Testis (tissue), 2 donors: ENCODE results near the gene ADAM17.

Experiments used
- CTCF ChIP-seq, 3 experiments: fragments of 450-650 bp in 2 of 3; fragments of 200-600 bp in 1 of 3; sonication (generic) in 1 of 3; IDR thresholded peaks; one replicate each; pipeline ENCODE4 v1.5.1; 2016 to 2019; ENCODE audit warnings: antibody characterized with exemption in 3 of 3, mild to moderate bottlenecking in 2 of 3, moderate library complexity in 1 of 3
- POLR2A ChIP-seq: fragments of 450-650 bp; IDR thresholded peaks from one replicate; pipeline ENCODE4 v1.6.1; 2017; ENCODE audit warnings: antibody characterized with exemption, mild to moderate bottlenecking, moderate library complexity

GRCh38 chr2:9518163-9518562 is 37.5 kb downstream of the ADAM17 start:
- TF ChIP-seq CTCF (IDR thresholded peaks at IDR 0.05) (no peak), POLR2A (no peak)
